Activated CD4-positive, alpha-beta T cell treated with anti-CD3 and anti-CD28 coated beads, Interleukin-2, amount 10 ng/mL, durations not matched to agents 7 days and 5 days (primary cell): ENCODE data around the gene WIPF2. TPM values are rescaled to one million over a fixed set of nuclear protein-coding genes. Genes with fewer than 3 reads are reported as not detected.

Source experiments
- CTCF ChIA-PET: fragments of 350-600 bp; sonication (Branson Sonifier 250); formaldehyde crosslinking; loops from one replicate; lab custom pipeline; 2021; ENCODE audit warnings: antibody characterized with exemption; lab: Charles Lee
- POLR2A ChIA-PET: fragments of 350-600 bp; sonication (Branson Sonifier 250); formaldehyde crosslinking; loops from one replicate; lab custom pipeline; 2021; ENCODE audit warnings: antibody characterized with exemption; lab: Charles Lee
- DNase-seq: peaks from one replicate; pipeline ENCODE4 v3.0.0-alpha.2; 2020
- H3K27ac Mint-ChIP-seq: one replicate; pipeline ENCODE4 v1.8.0; 2021; ENCODE audit warnings: mild to moderate bottlenecking, moderate library complexity, mixed read lengths
- H3K27me3 Mint-ChIP-seq: one replicate; pipeline ENCODE4 v1.8.0; 2021; ENCODE audit warnings: mixed read lengths
- H3K36me3 Mint-ChIP-seq: one replicate; pipeline ENCODE4 v1.8.0; 2021; ENCODE audit warnings: low read depth, mixed read lengths
- H3K4me1 Mint-ChIP-seq: one replicate; pipeline ENCODE4 v1.8.0; 2021; ENCODE audit warnings: mixed read lengths
- H3K4me3 Mint-ChIP-seq: one replicate; pipeline ENCODE4 v1.8.0; 2021; ENCODE audit warnings: mild to moderate bottlenecking, moderate library complexity, mixed read lengths
- H3K9me3 Mint-ChIP-seq: one replicate; pipeline ENCODE4 v1.8.0; 2021; ENCODE audit warnings: mixed read lengths
- total RNA-seq, 2 experiments: library from RNA; stranded (reverse); gene quantifications; one replicate each; pipeline ENCODE4 v1.2.3, GENCODE V29; 2021

Gene WIPF2
- total RNA-seq, 2 experiments from 2014 or later: 23.7 to 26.7 TPM

GRCh38 chr17:40264458-40265185 lies 45.5 kb downstream of the WIPF2 start:
- Mint-ChIP-seq H3K4me3 (no peak overlapping the region), H3K27ac (no peak overlapping the region), H3K36me3 (peaks cover 33% of the 10 kb centered on the region), H3K4me1 (no peaks in the 10 kb centered on the region), H3K27me3 (no peaks in the 10 kb centered on the region), H3K9me3 (no peaks in the 10 kb centered on the region)
- ChIA-PET CTCF (interaction anchor here (1.0 kb wide), 2 partner anchors 27 to 46 kb away, joined by 3 read pairs; partner anchors contain the start of gene WIPF2), POLR2A (no interaction called here)
- DNase-seq: no peak

GRCh38 chr17:40265337-40265736 lies 46.2 kb downstream of the WIPF2 start:
- ChIA-PET CTCF (interaction anchor here (1.0 kb wide), 1 partner anchor 47 kb away, joined by 3 read pairs; the partner anchor contains the start of gene WIPF2), POLR2A (no interaction called here)
- Mint-ChIP-seq H3K9me3 (no peaks in the 10 kb centered on the region), H3K4me3 (no peak overlapping the region), H3K27me3 (no peaks in the 10 kb centered on the region), H3K4me1 (no peaks in the 10 kb centered on the region), H3K36me3 (peaks cover 31% of the 10 kb centered on the region), H3K27ac (no peak overlapping the region)
- DNase-seq: no peak

- Mint-ChIP-seq H3K27ac (no peak overlapping the region), H3K4me3 (no peak overlapping the region), H3K9me3 (no peaks in the 10 kb centered on the region), H3K27me3 (no peaks in the 10 kb centered on the region), H3K4me1 (no peaks in the 10 kb centered on the region), H3K36me3 (peaks cover 28% of the 10 kb centered on the region)
- CTCF ChIA-PET: interaction anchor here (0.6 to 1.0 kb wide), 2 partner anchors 23 to 129 kb away, joined by 3 read pairs; no protein-coding TSS in a partner anchor
- POLR2A ChIA-PET: no interaction called here
- DNase-seq: no peak
Measured at GRCh38 chr17:40266882-40267281, 47.8 kb downstream of the WIPF2 start.

- no peaks in the 10 kb centered on the region for H3K27me3 Mint-ChIP-seq
- DNase-seq: no peak
- no peak overlapping the region for H3K4me3 Mint-ChIP-seq
- POLR2A ChIA-PET: no interaction called here
- H3K36me3 Mint-ChIP-seq: peaks cover 22% of the 10 kb centered on the region
- CTCF ChIA-PET: interaction anchor here (0.6 kb wide), 1 partner anchor 792 kb away, joined by 3 read pairs; no protein-coding TSS in a partner anchor
- no peaks in the 10 kb centered on the region for H3K9me3 Mint-ChIP-seq
- H3K4me1 Mint-ChIP-seq: no peaks in the 10 kb centered on the region
- no peak overlapping the region for H3K27ac Mint-ChIP-seq
Measured at GRCh38 chr17:40268141-40268712, 49.1 kb downstream of the WIPF2 start.

- no peak overlapping the region for H3K27ac Mint-ChIP-seq
- H3K4me1 Mint-ChIP-seq: peaks cover 21% of the 10 kb centered on the region
- POLR2A ChIA-PET: no interaction called here
- H3K4me3 Mint-ChIP-seq: no peak overlapping the region
- DNase-seq: no peak
- no peaks in the 10 kb centered on the region for H3K27me3 Mint-ChIP-seq
- no peaks in the 10 kb centered on the region for H3K9me3 Mint-ChIP-seq
- peaks cover 53% of the 10 kb centered on the region for H3K36me3 Mint-ChIP-seq
- CTCF ChIA-PET: interaction anchor here (0.8 kb wide), 1 partner anchor 11 kb away, joined by 3 read pairs; no protein-coding TSS in a partner anchor
Measured at GRCh38 chr17:40278414-40278813, 59.3 kb downstream of the WIPF2 start.

- ChIA-PET CTCF (no interaction called here), POLR2A (interaction anchor here (0.6 kb wide), 1 partner anchor 134 kb away, joined by 3 read pairs; no protein-coding TSS in a partner anchor)
- Mint-ChIP-seq H3K4me1 (peaks cover 29% of the 10 kb centered on the region), H3K9me3 (no peaks in the 10 kb centered on the region), H3K36me3 (peaks cover 50% of the 10 kb centered on the region), H3K27ac (no peak overlapping the region), H3K4me3 (no peak overlapping the region), H3K27me3 (no peaks in the 10 kb centered on the region)
- no peak for DNase-seq
Measured at GRCh38 chr17:40279402-40279801, 60.3 kb downstream of the WIPF2 start.

- Mint-ChIP-seq H3K36me3 (peaks cover 41% of the 10 kb centered on the region), H3K27ac (peak overlapping the region; percentile 44), H3K4me3 (no peak overlapping the region), H3K27me3 (no peaks in the 10 kb centered on the region), H3K4me1 (peaks cover 37% of the 10 kb centered on the region), H3K9me3 (no peaks in the 10 kb centered on the region)
- no peak for DNase-seq
- CTCF ChIA-PET: interaction anchor here (1.1 kb wide), 1 partner anchor 81 kb away, joined by 4 read pairs; no protein-coding TSS in a partner anchor
- POLR2A ChIA-PET: no interaction called here
Measured at GRCh38 chr17:40281663-40282062, 62.6 kb downstream of the WIPF2 start.

- Mint-ChIP-seq H3K9me3 (no peaks in the 10 kb centered on the region), H3K36me3 (peaks cover 30% of the 10 kb centered on the region), H3K4me1 (peaks cover 49% of the 10 kb centered on the region), H3K27me3 (no peaks in the 10 kb centered on the region), H3K4me3 (no peak overlapping the region), H3K27ac (peak overlapping the region; percentile 83)
- CTCF ChIA-PET: interaction anchor here (0.6 to 1.9 kb wide), 8 partner anchors 12 to 171 kb away, joined by 3 to 9 read pairs (median 4); partner anchors contain the start of gene WIPF2
- peak; percentile 35 for DNase-seq
- POLR2A ChIA-PET: interaction anchor here (0.5 to 0.7 kb wide), 4 partner anchors 250 to 1405 kb away, joined by 3 read pairs; no protein-coding TSS in a partner anchor
Measured at GRCh38 chr17:40283662-40284061, 64.6 kb downstream of the WIPF2 start.

- H3K36me3 Mint-ChIP-seq: peaks cover 33% of the 10 kb centered on the region
- H3K27me3 Mint-ChIP-seq: no peaks in the 10 kb centered on the region
- H3K4me1 Mint-ChIP-seq: peaks cover 53% of the 10 kb centered on the region
- H3K27ac Mint-ChIP-seq: peak overlapping the region; percentile 73
- ChIA-PET CTCF (interaction anchor here (0.6 to 1.9 kb wide), 10 partner anchors 11 to 209 kb away, joined by 3 to 9 read pairs (median 4); partner anchors contain the start of gene WIPF2), POLR2A (interaction anchor here (0.5 to 0.6 kb wide), 2 partner anchors 250 to 401 kb away, joined by 3 read pairs; no protein-coding TSS in a partner anchor)
- DNase-seq: no peak
- no peaks in the 10 kb centered on the region for H3K9me3 Mint-ChIP-seq
- H3K4me3 Mint-ChIP-seq: no peak overlapping the region
Measured at GRCh38 chr17:40284085-40284713, 65.1 kb downstream of the WIPF2 start.

- no peak for DNase-seq
- no peaks in the 10 kb centered on the region for H3K9me3 Mint-ChIP-seq
- POLR2A ChIA-PET: no interaction called here
- no peaks in the 10 kb centered on the region for H3K27me3 Mint-ChIP-seq
- CTCF ChIA-PET: interaction anchor here (0.8 to 2.0 kb wide), 3 partner anchors 16 to 94 kb away, joined by 3 to 6 read pairs (median 3); partner anchors contain the start of gene WIPF2
- peaks cover 33% of the 10 kb centered on the region for H3K36me3 Mint-ChIP-seq
- peaks cover 64% of the 10 kb centered on the region for H3K4me1 Mint-ChIP-seq
- H3K27ac Mint-ChIP-seq: no peak overlapping the region
- H3K4me3 Mint-ChIP-seq: no peak overlapping the region
Measured at GRCh38 chr17:40286473-40286872, 67.4 kb downstream of the WIPF2 start.

- H3K4me3 Mint-ChIP-seq: peak overlapping the region; percentile 99
- ChIA-PET POLR2A (interaction anchor here (0.6 kb wide), 1 partner anchor 655 kb away, joined by 3 read pairs; no protein-coding TSS in a partner anchor), CTCF (no interaction called here)
- no peaks in the 10 kb centered on the region for H3K27me3 Mint-ChIP-seq
- no peaks in the 10 kb centered on the region for H3K9me3 Mint-ChIP-seq
- peaks cover 58% of the 10 kb centered on the region for H3K4me1 Mint-ChIP-seq
- DNase-seq: no peak
- H3K36me3 Mint-ChIP-seq: peaks cover 35% of the 10 kb centered on the region
- H3K27ac Mint-ChIP-seq: peak overlapping the region; percentile 99
Measured at GRCh38 chr17:40287159-40287493, 68.0 kb downstream of the WIPF2 start.
